ENCODE measurements around the gene RB1.
"Not testable (repeated sequence)": the region's sequence is repeated elsewhere in the genome, so short reads cannot be mapped to it uniquely, and the experiment has no call there.

RB1 gene

GRCh38 chr13:48448959-48449614 is 145.5 kb downstream of the RB1 start:
- DNase-seq (ENCODE audit: low spot score), result no peak

GRCh38 chr13:48449656-48450055 is 146.1 kb downstream of the RB1 start:
- no peak for DNase-seq (ENCODE audit: low spot score)

- DNase-seq (ENCODE audit: low spot score), result not testable (repeated sequence)
These were observed 147.6 kb downstream of the RB1 start for GRCh38 chr13:48451196-48451595.

GRCh38 chr13:48456546-48456945 is 153.0 kb downstream of the RB1 start:
- DNase-seq (ENCODE audit: low spot score), result no peak

GRCh38 chr13:48457578-48458242 is 154.2 kb downstream of the RB1 start:
- no peak for DNase-seq (ENCODE audit: low spot score)

GRCh38 chr13:48475230-48475629 is 171.7 kb downstream of the RB1 start:
- no peak for DNase-seq (ENCODE audit: low spot score)

- no peak for DNase-seq (ENCODE audit: low spot score)
These were observed 172.7 kb downstream of the RB1 start for GRCh38 chr13:48476215-48476614.

- DNase-seq (ENCODE audit: low spot score), result no peak
These were observed 173.1 kb downstream of the RB1 start for GRCh38 chr13:48476686-48477085.

- DNase-seq (ENCODE audit: low spot score), result no peak
These were observed 173.8 kb downstream of the RB1 start for GRCh38 chr13:48477191-48477855.

- no peak for DNase-seq (ENCODE audit: low spot score)
These were observed 174.8 kb downstream of the RB1 start for GRCh38 chr13:48478391-48478790.

GRCh38 chr13:48483575-48483974 is 180.0 kb downstream of the RB1 start:
- DNase-seq (ENCODE audit: low spot score), result no peak

GRCh38 chr13:48485432-48485831 is 181.9 kb downstream of the RB1 start:
- no peak for DNase-seq (ENCODE audit: low spot score)

GRCh38 chr13:48486362-48486761 is 182.8 kb downstream of the RB1 start:
- DNase-seq (ENCODE audit: low spot score), result no peak

- DNase-seq (ENCODE audit: low spot score), result no peak
These were observed 183.3 kb downstream of the RB1 start for GRCh38 chr13:48486836-48487235.

- DNase-seq (ENCODE audit: low spot score), result no peak
These were observed 184.4 kb downstream of the RB1 start for GRCh38 chr13:48487968-48488367.

- no peak for DNase-seq (ENCODE audit: low spot score)
These were observed 185.4 kb downstream of the RB1 start for GRCh38 chr13:48488995-48489394.

- no peak for DNase-seq (ENCODE audit: low spot score)
These were observed 186.1 kb downstream of the RB1 start for GRCh38 chr13:48489666-48490065.

- DNase-seq (ENCODE audit: low spot score), result no peak
These were observed 186.7 kb downstream of the RB1 start for GRCh38 chr13:48490241-48490640.

GRCh38 chr13:48491423-48492095 is 188.0 kb downstream of the RB1 start:
- DNase-seq (ENCODE audit: low spot score), result no peak

- no peak for DNase-seq (ENCODE audit: low spot score)
These were observed 188.5 kb downstream of the RB1 start for GRCh38 chr13:48492096-48492440.

- DNase-seq (ENCODE audit: low spot score), result no peak
These were observed 189.0 kb downstream of the RB1 start for GRCh38 chr13:48492470-48493065.

- no peak for DNase-seq (ENCODE audit: low spot score)
These were observed 189.7 kb downstream of the RB1 start for GRCh38 chr13:48493066-48493765.
